Heart left ventricle (tissue), 16 donors: ENCODE measurements around the gene PRRT4. TPM values are rescaled to one million over a fixed set of nuclear protein-coding genes. Genes with fewer than 3 reads are reported as not detected.
A peak's percentile ranks its signal among the peaks of the same experiment; 100 is the strongest.

Experiments used
- ATAC-seq, 4 donors: fragments of 200-7000 bp; cut with Tn5 transposase; one replicate each; pipeline ENCODE4 v1.9.1; 2020 to 2022; ENCODE audit warnings: moderate library complexity in 4 of 4, mild to moderate bottlenecking in 3 of 4, moderate number of reproducible peaks in 1 of 4
- DNase-seq, 5 donors: peaks; one replicate each; pipeline ENCODE4 v3.0.0-alpha.2; 2020
- H3K27ac ChIP-seq, 12 donors: fragments of 200-600 bp; sonication (generic) in 4 of 12; one replicate each; pipeline versions ENCODE4 v1.5.0 to v1.8.0; 2016 to 2022; ENCODE audit warnings: mild to moderate bottlenecking in 2 of 12
- H3K27me3 ChIP-seq, 9 donors: fragments of 200-600 bp; sonication (generic) in 2 of 9; one replicate each; pipeline versions ENCODE4 v1.5.1 to v1.8.0; 2016 to 2022; ENCODE audit warnings: mild to moderate bottlenecking in 3 of 9
- H3K36me3 ChIP-seq, 9 donors: fragments of 200-600 bp; sonication (generic) in 2 of 9; one replicate each; pipeline versions ENCODE4 v1.5.0 to v1.8.0; 2018 to 2022; ENCODE audit warnings: mild to moderate bottlenecking in 2 of 9
- H3K4me1 ChIP-seq, 12 donors: fragments of 200-600 bp; sonication (generic) in 4 of 12; one replicate each; pipeline versions ENCODE4 v1.5.0 to v1.8.0; 2016 to 2022; ENCODE audit warnings: mild to moderate bottlenecking in 3 of 12
- H3K4me3 ChIP-seq, 12 donors: fragments of 200-600 bp; sonication (generic) in 4 of 12; one replicate each; pipeline versions ENCODE4 v1.5.0 to v1.8.0; 2017 to 2022; ENCODE audit warnings: mild to moderate bottlenecking in 9 of 12, moderate library complexity in 4 of 12
- H3K9me3 ChIP-seq, 12 donors: fragments of 200-600 bp; sonication (generic) in 4 of 12; one replicate each; pipeline versions ENCODE4 v1.5.0 to v1.8.0; 2016 to 2022; ENCODE audit warnings: mild to moderate bottlenecking in 1 of 12
- CTCF ChIP-seq, 12 donors: fragments of 200-600 bp; sonication (generic) in 4 of 12; IDR thresholded peaks; one replicate each; pipeline versions ENCODE4 v1.5.0 to v1.8.0; 2018 to 2022; ENCODE audit warnings: antibody characterized with exemption in 12 of 12, mild to moderate bottlenecking in 5 of 12
- POLR2A ChIP-seq, 2 donors: fragments of 450-650 bp; IDR thresholded peaks; one replicate each; pipeline ENCODE4 v1.6.1; 2017; ENCODE audit warnings: antibody characterized with exemption in 2 of 2, mild to moderate bottlenecking in 2 of 2, moderate library complexity in 2 of 2
- WGBS, 4 donors: extraction: QIAGEN DNeasy Blood & Tissue Kit in 2 of 4; methylation state at CpG; one replicate each; pipeline versions ENCODE4 v1.1.5 to v1.1.7; 2013 to 2018; 5-methylcytosine and 5-hydroxymethylcytosine counted together
- intact Hi-C, 10 donors: fragments of 100-400 bp; cut with DNase I; formaldehyde crosslinking; loops; one replicate each; pipeline versions ENCODE4 v1.11.1 to v1.14.2; 2022
- polyA plus RNA-seq, 2 donors: library from polyadenylated mRNA; stranded (reverse); fragments of 200-250 nt; gene quantifications; one replicate each; pipeline ENCODE4 v1.2.3, GENCODE V29; 2013
- total RNA-seq, 9 donors: library from RNA; depleted of rRNA in 2 of 9; stranded (reverse); fragments of >200 nt in 2 of 9; fragmentation: NEBNext Ultra II Directional in 3 of 9; extraction: Animal tissue kit (Norgen Biotek cat#: 25700) in 3 of 9; gene quantifications; one replicate each; pipeline versions ENCODE4 v1.1.0 to v1.2.4, GENCODE V29; 2016 to 2023
- donor health status: ischemic (EF 13 %, LVEDD 7.1; RV severe dilation, severe dysfunction).
- donor health status: healthy with polysubstance abuse.
- donor health status: DM: no; HTN: yes; CAD: no.
- donor health status: DM: no; HTN: no; CAD: no.
- donor health status: ischemic (EF 25% LVEDD 6.9; RV normal size, moderate dysfunction).
- donor health status: ischemic (EF 25% LVEDD 5.7; RV mildly dilated, moderate dysfunction).
- donor health status: healthy.
- donor health status: DM: yes; HTN: yes; CAD: no.
- donor health status: ischemic (EF 35%, LVEDD 5.7; RV mildly dilated, moderate dysfunction).
- donor health status: nonischemic (EF 11% LVEDD 7.7; RV severe dilation, severe dysfunction).
- donor health status: DM: yes; HTN: yes; CAD: no.
- donor health status: PGD.
- donor health status: ischemic (EF 29% LVEDD 5.4; RV normal size, mild dysfunction).
- donor health status: nonischemic (EF 23%, LVEDD 6.1; RV moderate dilation, normal function).

PRRT4 gene
- total and polyA plus RNA-seq, 11 donors = 0.31 to 3.1 (median 1.9) TPM

GRCh38 chr7:128387216-128388144 is 26.0 kb upstream of the PRRT4 start:
- Histone ChIP-seq H3K4me3 (peak overlapping the region in 3 of 12 donors; percentile 14 to 24 (median 19)), H3K36me3 (peaks cover 0 to 15% (median 0%) of the 10 kb centered on the region in 9 donors), H3K27ac (no peak overlapping the region), H3K27me3 (peaks cover 0 to 3% (median 0%) of the 10 kb centered on the region in 9 donors), H3K9me3 (no peaks in the 10 kb centered on the region), H3K4me1 (peaks cover 0 to 13% (median 5%) of the 10 kb centered on the region in 12 donors)
- TF ChIP-seq POLR2A (IDR thresholded peaks at IDR 0.05) = no peak
- TF ChIP-seq CTCF (IDR thresholded peaks at IDR 0.05) = peak; percentile 79 to 91 (median 86)
- WGBS, 4 donors = 21 to 27% (median 24%) methylated on average over 24 of the region's 24 CpGs
- ATAC-seq = peak; percentile 60 to 90 (median 85)
- intact Hi-C loops = loop anchor here (1.0 to 2.0 kb wide), 3 partner anchors 37 to 40 kb away; no protein-coding TSS in a partner anchor
- DNase-seq = peak; percentile 78 to 86 (median 82)

GRCh38 chr7:128385988-128386925 is 24.8 kb upstream of the PRRT4 start:
- no peak for DNase-seq
- peaks cover 0 to 3% (median 0%) of the 10 kb centered on the region in 9 donors for H3K36me3 ChIP-seq
- H3K27ac ChIP-seq = no peak overlapping the region
- ATAC-seq = no peak
- no peak for TF ChIP-seq POLR2A (IDR thresholded peaks at IDR 0.05)
- no peak for TF ChIP-seq CTCF (IDR thresholded peaks at IDR 0.05)
- 86 to 94% (median 90%) methylated on average over 4 of the region's 4 CpGs for whole genome bisulfite sequencing, 4 donors
- peaks cover 0 to 3% (median 0%) of the 10 kb centered on the region in 9 donors for H3K27me3 ChIP-seq
- intact Hi-C loops = loop anchor here in 7 of 10 donors (2.0 kb wide), 2 partner anchors 35 to 37 kb away; no protein-coding TSS in a partner anchor
- no peaks in the 10 kb centered on the region for H3K9me3 ChIP-seq
- H3K4me1 ChIP-seq = peaks cover 0 to 15% (median 5%) of the 10 kb centered on the region in 12 donors
- no peak overlapping the region for H3K4me3 ChIP-seq

GRCh38 chr7:128384726-128385125 is 23.2 kb upstream of the PRRT4 start:
- no peaks in the 10 kb centered on the region for H3K36me3 ChIP-seq
- H3K9me3 ChIP-seq = no peaks in the 10 kb centered on the region
- DNase-seq = no peak
- no peak overlapping the region for H3K27ac ChIP-seq
- intact Hi-C loops = no loop called here
- peaks cover 0 to 21% (median 5%) of the 10 kb centered on the region in 12 donors for H3K4me1 ChIP-seq
- ATAC-seq = no peak
- WGBS, 4 donors = 71 to 89% (median 81%) methylated on average over 7 of the region's 7 CpGs
- TF ChIP-seq POLR2A (IDR thresholded peaks at IDR 0.05) (no peak), CTCF (IDR thresholded peaks at IDR 0.05) (no peak)
- H3K4me3 ChIP-seq = no peak overlapping the region
- H3K27me3 ChIP-seq = peaks cover 0 to 3% (median 0%) of the 10 kb centered on the region in 9 donors
